Stomach (tissue), 9 donors: Measurements from ENCODE around the gene NUP214. TPM values are rescaled to one million over a fixed set of nuclear protein-coding genes. Genes with fewer than 3 reads are reported as not detected.

Experiments used
- DNase-seq, 2 donors: peaks; one replicate each; pipeline versions ENCODE4 v3.0.0 to v3.0.0-alpha.2; 2013 to 2019
- H3K27ac ChIP-seq, 5 donors: fragments of 200-600 bp in 4 of 5; sonication (generic) in 4 of 5; one replicate each; pipeline ENCODE4 v1.5.1; 2013 to 2019; ENCODE audit warnings: mild to moderate bottlenecking in 1 of 5, moderate library complexity in 1 of 5
- H3K27me3 ChIP-seq, 3 donors: fragments of 200-600 bp; sonication (generic); one replicate each; pipeline ENCODE4 v1.5.1; 2017 to 2019; ENCODE audit warnings: mixed run types in 1 of 3
- H3K36me3 ChIP-seq, 4 donors: fragments of 200-600 bp; sonication (generic); 1 replicate in 3 of 4; 2 replicates in 1 of 4; pipeline ENCODE4 v1.5.1; 2016 to 2019
- H3K4me1 ChIP-seq, 4 donors: fragments of 200-600 bp; sonication (generic); one replicate each; pipeline ENCODE4 v1.5.1; 2016 to 2019
- H3K4me3 ChIP-seq, 4 donors: fragments of 200-600 bp; sonication (generic) in 3 of 4; one replicate each; pipeline ENCODE4 v1.5.1; 2016 to 2019; ENCODE audit warnings: mild to moderate bottlenecking in 1 of 4
- H3K9me3 ChIP-seq, 4 donors: fragments of 200-600 bp; sonication (generic); one replicate each; pipeline ENCODE4 v1.5.1; 2016 to 2019
- CTCF ChIP-seq, 7 experiments: fragments of 450-650 bp in 4 of 7; fragments of 200-600 bp in 3 of 7; sonication (generic) in 3 of 7; IDR thresholded peaks; one replicate each; pipeline ENCODE4 v1.5.1; 2016 to 2019; ENCODE audit warnings: antibody characterized with exemption in 7 of 7, control low read depth in 2 of 7, mild to moderate bottlenecking in 1 of 7
- EP300 ChIP-seq: sonication (generic); formaldehyde crosslinking; IDR thresholded peaks from one replicate; pipeline ENCODE4 v1.6.1; 2017; ENCODE audit warnings: antibody characterized with exemption
- POLR2A ChIP-seq, 4 donors: fragments of 450-650 bp; IDR thresholded peaks; one replicate each; pipeline ENCODE4 v1.6.1; 2016; ENCODE audit warnings: antibody characterized with exemption in 4 of 4, control low read depth in 2 of 4, mild to moderate bottlenecking in 1 of 4, moderate library complexity in 1 of 4
- POLR2AphosphoS5 ChIP-seq, 3 donors: sonication (generic); formaldehyde crosslinking; IDR thresholded peaks; one replicate each; pipeline ENCODE4 v1.6.1; 2016; ENCODE audit warnings: antibody characterized with exemption in 3 of 3
- WGBS, 5 donors: extraction: QIAGEN DNeasy Blood & Tissue Kit in 3 of 5; methylation state at CpG; one replicate each; pipeline versions ENCODE4 v1.1.5 to v1.1.7; 2013 to 2018; 5-methylcytosine and 5-hydroxymethylcytosine counted together
- intact Hi-C: fragments of 100-400 bp; cut with DNase I; formaldehyde crosslinking; loops from one replicate; pipeline ENCODE4 v1.15.1; 2023; ENCODE audit warnings: low total_unique reads
- polyA plus RNA-seq, 3 donors: library from polyadenylated mRNA; stranded (reverse); fragments of 200-250 nt; gene quantifications; one replicate each; pipeline ENCODE4 v1.2.3, GENCODE V29; 2013
- total RNA-seq, 5 donors: library from RNA; depleted of rRNA; stranded (reverse); fragments of >200 nt; gene quantifications; one replicate each; pipeline versions ENCODE4 v1.1.0 to v1.2.3, GENCODE V29; 2014 to 2016
- donor health status: healthy with polysubstance abuse.
- donor health status: Bipolar disorder and iron deficiency.
- donor health status: healthy.

The NUP214 gene
- total and polyA plus RNA-seq, 8 donors, result 21.7 to 111 (median 35.0) TPM

- H3K36me3 ChIP-seq, result no peaks in the 10 kb centered on the region
- DNase-seq, result no peak
- intact Hi-C loops, result no loop called here
Measured at GRCh38 chr9:131105952-131106351, 19.4 kb upstream of the NUP214 start.

GRCh38 chr9:131107760-131108159, 17.6 kb upstream of the NUP214 start:
- no peaks in the 10 kb centered on the region for H3K4me1 ChIP-seq
- no peaks in the 10 kb centered on the region for H3K9me3 ChIP-seq
- no peak for DNase-seq
- H3K4me3 ChIP-seq, result no peak overlapping the region
- no peak for TF ChIP-seq POLR2A (IDR thresholded peaks at IDR 0.05)
- TF ChIP-seq CTCF (IDR thresholded peaks at IDR 0.05), result no peak
- no peak for TF ChIP-seq EP300
- no peak for TF ChIP-seq POLR2AphosphoS5 (IDR thresholded peaks at IDR 0.05)
- H3K36me3 ChIP-seq, result no peaks in the 10 kb centered on the region
- no peak overlapping the region for H3K27ac ChIP-seq
- peaks cover 0 to 4% (median 0%) of the 10 kb centered on the region in 3 donors for H3K27me3 ChIP-seq
- intact Hi-C loops, result no loop called here
- WGBS, 5 donors, result 66 to 79% (median 76%) methylated on average over 8 of the region's 8 CpGs

More at GRCh38 chr9:131105952-131106351, 19.4 kb upstream of the NUP214 start:
- no peaks in the 10 kb centered on the region for H3K4me1 ChIP-seq
- TF ChIP-seq CTCF (IDR thresholded peaks at IDR 0.05), result no peak
- no peak for TF ChIP-seq POLR2AphosphoS5 (IDR thresholded peaks at IDR 0.05)
- no peak for TF ChIP-seq EP300
- no peak for TF ChIP-seq POLR2A (IDR thresholded peaks at IDR 0.05)
- H3K27ac ChIP-seq, result no peak overlapping the region
- H3K9me3 ChIP-seq, result no peaks in the 10 kb centered on the region
- no peak overlapping the region for H3K4me3 ChIP-seq
- H3K27me3 ChIP-seq, result no peaks in the 10 kb centered on the region
- 87 to 93% (median 91%) methylated on average over 8 of the region's 8 CpGs for WGBS, 5 donors

GRCh38 chr9:131111186-131111853, 14.1 kb upstream of the NUP214 start:
- Histone ChIP-seq H3K4me1 (no peaks in the 10 kb centered on the region), H3K36me3 (no peaks in the 10 kb centered on the region), H3K27me3 (peaks cover 0 to 4% (median 0%) of the 10 kb centered on the region in 3 donors), H3K9me3 (no peaks in the 10 kb centered on the region), H3K4me3 (no peak overlapping the region), H3K27ac (no peak overlapping the region)
- intact Hi-C loops, result no loop called here
- TF ChIP-seq POLR2A (IDR thresholded peaks at IDR 0.05) (no peak), POLR2AphosphoS5 (IDR thresholded peaks at IDR 0.05) (no peak), CTCF (IDR thresholded peaks at IDR 0.05) (no peak), EP300 (no peak)
- DNase-seq, result no peak
- 59 to 71% (median 67%) methylated on average over 9 to 10 of the region's 10 CpGs for WGBS, 5 donors

GRCh38 chr9:131111854-131112311, 13.5 kb upstream of the NUP214 start:
- Histone ChIP-seq H3K36me3 (no peaks in the 10 kb centered on the region), H3K27ac (no peak overlapping the region), H3K4me1 (no peaks in the 10 kb centered on the region), H3K27me3 (peaks cover 0 to 4% (median 0%) of the 10 kb centered on the region in 3 donors), H3K4me3 (no peak overlapping the region), H3K9me3 (no peaks in the 10 kb centered on the region)
- TF ChIP-seq EP300, result no peak
- no peak for TF ChIP-seq CTCF (IDR thresholded peaks at IDR 0.05)
- no peak for TF ChIP-seq POLR2A (IDR thresholded peaks at IDR 0.05)
- no peak for TF ChIP-seq POLR2AphosphoS5 (IDR thresholded peaks at IDR 0.05)
- peak in 1 of 2 donors; percentile 75 for DNase-seq
- 73 to 85% (median 80%) methylated on average over 23 to 25 of the region's 25 CpGs for WGBS, 5 donors
- intact Hi-C loops, result no loop called here
